ENCODE data around the gene PFDN1. TPM values are rescaled to one million over a fixed set of nuclear protein-coding genes. Genes with fewer than 3 reads are reported as not detected.

PFDN1 gene
- total and polyA plus RNA-seq, 3 donors from 2014 or later = 62.4 to 185 (median 156) TPM

GRCh38 chr5:140301136-140301535 is 1.8 kb downstream of the PFDN1 start:
- WGBS, 2 donors = 67 to 83% methylated on average over 1 of the region's 1 CpG

GRCh38 chr5:140299056-140299455 is 3.8 kb downstream of the PFDN1 start:
- DNase-seq = no peak
- intact Hi-C loops (cut with DNase I; ENCODE audit: low total_unique reads) = no loop called here
- Histone ChIP-seq H3K27ac (no peak overlapping the region), H3K4me1 (peaks cover 12% of the 10 kb centered on the region), H3K36me3 (ENCODE audit: low read depth, missing control alignments) (no peaks in the 10 kb centered on the region), H3K4me3 (no peak overlapping the region), H3K9me3 (no peaks in the 10 kb centered on the region), H3K27me3 (no peaks in the 10 kb centered on the region)
- no peak for TF ChIP-seq POLR2A (IDR thresholded peaks at IDR 0.05)
- TF ChIP-seq CTCF (IDR thresholded peaks at IDR 0.05) = no peak
- 89 to 91% methylated on average over 5 of the region's 5 CpGs for WGBS, 2 donors

More at GRCh38 chr5:140301136-140301535, 1.8 kb downstream of the PFDN1 start:
- intact Hi-C loops (cut with DNase I; ENCODE audit: low total_unique reads) = no loop called here
- TF ChIP-seq CTCF (IDR thresholded peaks at IDR 0.05) = no peak
- no peak for TF ChIP-seq POLR2A (IDR thresholded peaks at IDR 0.05)
- H3K27ac ChIP-seq = no peak overlapping the region
- H3K4me3 ChIP-seq = no peak overlapping the region
- H3K36me3 ChIP-seq (ENCODE audit: low read depth, missing control alignments) = no peaks in the 10 kb centered on the region
- peaks cover 5% of the 10 kb centered on the region for H3K4me1 ChIP-seq
- DNase-seq = no peak
- H3K9me3 ChIP-seq = no peaks in the 10 kb centered on the region
- H3K27me3 ChIP-seq = no peaks in the 10 kb centered on the region

DNA sequence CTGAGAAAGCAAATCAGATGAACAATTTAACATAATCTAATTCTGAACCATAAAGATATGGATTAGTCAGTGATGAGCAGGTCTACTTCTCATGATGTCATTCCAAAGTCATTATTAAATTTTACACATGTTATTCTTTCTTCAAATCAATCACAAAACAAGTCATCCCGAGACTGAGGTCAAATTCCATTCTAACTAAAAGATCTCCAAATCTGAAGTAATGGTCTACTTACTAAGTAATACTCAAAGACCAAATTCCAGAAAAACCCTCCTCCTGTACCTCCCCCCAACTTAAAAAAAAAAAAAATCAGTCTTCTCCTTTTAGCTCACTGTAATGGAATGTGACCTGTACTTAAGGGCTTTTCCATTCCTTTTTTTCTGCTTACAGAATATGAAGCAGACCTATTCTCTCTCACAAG is 4.7 kb downstream of the PFDN1 start:
- Histone ChIP-seq H3K36me3 (ENCODE audit: low read depth, missing control alignments) (no peaks in the 10 kb centered on the region), H3K9me3 (no peaks in the 10 kb centered on the region), H3K4me1 (peaks cover 18% of the 10 kb centered on the region), H3K27ac (no peak overlapping the region), H3K4me3 (no peak overlapping the region), H3K27me3 (no peaks in the 10 kb centered on the region)
- WGBS, 2 donors = 67 to 81% methylated on average over 1 of the region's 1 CpG
- TF ChIP-seq POLR2A (IDR thresholded peaks at IDR 0.05) (no peak), CTCF (IDR thresholded peaks at IDR 0.05) (no peak)
- intact Hi-C loops (cut with DNase I; ENCODE audit: low total_unique reads) = no loop called here
- no peak for DNase-seq

- Histone ChIP-seq H3K4me3 (no peak overlapping the region), H3K27me3 (no peaks in the 10 kb centered on the region), H3K4me1 (peaks cover 19% of the 10 kb centered on the region), H3K27ac (no peak overlapping the region), H3K9me3 (no peaks in the 10 kb centered on the region), H3K36me3 (ENCODE audit: low read depth, missing control alignments) (no peaks in the 10 kb centered on the region)
- intact Hi-C loops (cut with DNase I; ENCODE audit: low total_unique reads) = no loop called here
- no peak for DNase-seq
- TF ChIP-seq CTCF (IDR thresholded peaks at IDR 0.05) (no peak), POLR2A (IDR thresholded peaks at IDR 0.05) (no peak)
- 73 to 74% methylated on average over 5 of the region's 5 CpGs for WGBS, 2 donors
Observed at GRCh38 chr5:140297283-140297682, 5.6 kb downstream of the PFDN1 start.

DNA sequence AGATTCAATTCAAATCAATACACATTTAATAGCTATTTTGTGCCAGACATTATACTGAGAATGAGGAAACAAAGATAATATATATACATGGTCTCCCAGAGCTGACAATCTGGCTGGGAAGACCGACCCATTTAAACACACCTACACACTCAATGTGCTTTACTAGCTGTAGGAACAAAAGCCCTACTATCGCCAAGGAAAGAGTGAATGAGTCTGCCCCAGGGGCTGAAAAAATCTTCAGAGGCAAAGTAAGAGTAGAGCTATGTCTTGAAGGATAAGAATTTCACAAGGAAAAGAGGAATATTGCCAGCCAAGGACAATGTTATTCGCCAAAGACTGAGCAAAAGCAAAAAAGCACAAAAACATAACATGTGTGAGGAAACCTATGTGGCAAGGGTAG is 6.6 kb downstream of the PFDN1 start:
- no peak for TF ChIP-seq CTCF (IDR thresholded peaks at IDR 0.05)
- no peak for TF ChIP-seq POLR2A (IDR thresholded peaks at IDR 0.05)
- DNase-seq = no peak
- H3K27me3 ChIP-seq = no peaks in the 10 kb centered on the region
- intact Hi-C loops (cut with DNase I; ENCODE audit: low total_unique reads) = no loop called here
- peaks cover 25% of the 10 kb centered on the region for H3K4me1 ChIP-seq
- no peaks in the 10 kb centered on the region for H3K36me3 ChIP-seq (ENCODE audit: low read depth, missing control alignments)
- no peak overlapping the region for H3K4me3 ChIP-seq
- no peaks in the 10 kb centered on the region for H3K9me3 ChIP-seq
- no peak overlapping the region for H3K27ac ChIP-seq
- WGBS, 2 donors = 74 to 80% methylated on average over 3 of the region's 3 CpGs

All from testis (tissue), 3 donors.